Measurements from ENCODE around the gene MRPL37.

MRPL37 gene

GRCh38 chr1:54153535-54154439, 46.2 kb upstream of the MRPL37 start:
- Histone ChIP-seq H2AFZ (ENCODE audit: low read depth, low read length) (no peak overlapping the region), H3K4me2 (ENCODE audit: low read length) (no peak overlapping the region), H4K20me1 (ENCODE audit: insufficient read depth, low read length) (no peaks in the 10 kb centered on the region)

GRCh38 chr1:54156201-54156600, 43.8 kb upstream of the MRPL37 start:
- H3K4me1 ChIP-seq (ENCODE audit: low read length): no peaks in the 10 kb centered on the region
- no peak overlapping the region for H3K4me3 ChIP-seq (ENCODE audit: low read length)
- H2AFZ ChIP-seq (ENCODE audit: low read depth, low read length): no peak overlapping the region
- no peaks in the 10 kb centered on the region for H3K9me3 ChIP-seq (ENCODE audit: insufficient read depth, low read length)
- H3K27me3 ChIP-seq (ENCODE audit: low read depth, low read length): no peaks in the 10 kb centered on the region
- no peak overlapping the region for H3K9ac ChIP-seq (ENCODE audit: low read length)
- no peak overlapping the region for H3K4me2 ChIP-seq (ENCODE audit: low read length)
- H3K27ac ChIP-seq (ENCODE audit: low read length): no peak overlapping the region
- no peaks in the 10 kb centered on the region for H3K36me3 ChIP-seq (replicated peaks; ENCODE audit: low read depth, low read length)
- H3K79me2 ChIP-seq (ENCODE audit: low read length): no peaks in the 10 kb centered on the region
- H4K20me1 ChIP-seq (ENCODE audit: insufficient read depth, low read length): no peaks in the 10 kb centered on the region
- TF ChIP-seq EZH2phosphoT487 (IDR thresholded peaks at IDR 0.05; ENCODE audit: low read depth) (no peak), CTCF (IDR thresholded peaks at IDR 0.05; ENCODE audit: low read depth, low read length) (no peak)

More at GRCh38 chr1:54153535-54154439, 46.2 kb upstream of the MRPL37 start:
- Histone ChIP-seq H3K9me3 (ENCODE audit: insufficient read depth, low read length) (no peaks in the 10 kb centered on the region), H3K27ac (ENCODE audit: low read length) (no peak overlapping the region), H3K27me3 (ENCODE audit: low read depth, low read length) (no peaks in the 10 kb centered on the region), H3K4me1 (ENCODE audit: low read length) (no peaks in the 10 kb centered on the region), H3K79me2 (ENCODE audit: low read length) (no peaks in the 10 kb centered on the region), H3K9ac (ENCODE audit: low read length) (no peak overlapping the region), H3K4me3 (ENCODE audit: low read length) (no peak overlapping the region), H3K36me3 (replicated peaks; ENCODE audit: low read depth, low read length) (no peaks in the 10 kb centered on the region)
- TF ChIP-seq EZH2phosphoT487 (IDR thresholded peaks at IDR 0.05; ENCODE audit: low read depth): no peak
- TF ChIP-seq CTCF (IDR thresholded peaks at IDR 0.05; ENCODE audit: low read depth, low read length): no peak

GRCh38 chr1:54156986-54157385, 43.0 kb upstream of the MRPL37 start:
- TF ChIP-seq EZH2phosphoT487 (IDR thresholded peaks at IDR 0.05; ENCODE audit: low read depth) (no peak), CTCF (IDR thresholded peaks at IDR 0.05; ENCODE audit: low read depth, low read length) (no peak)
- no peak overlapping the region for H3K4me3 ChIP-seq (ENCODE audit: low read length)

GRCh38 chr1:54157401-54157800, 42.6 kb upstream of the MRPL37 start:
- Histone ChIP-seq H4K20me1 (ENCODE audit: insufficient read depth, low read length) (no peaks in the 10 kb centered on the region), H3K27me3 (ENCODE audit: low read depth, low read length) (no peaks in the 10 kb centered on the region), H3K4me2 (ENCODE audit: low read length) (no peak overlapping the region), H2AFZ (ENCODE audit: low read depth, low read length) (no peak overlapping the region), H3K36me3 (replicated peaks; ENCODE audit: low read depth, low read length) (no peaks in the 10 kb centered on the region), H3K79me2 (ENCODE audit: low read length) (no peaks in the 10 kb centered on the region), H3K4me1 (ENCODE audit: low read length) (no peaks in the 10 kb centered on the region), H3K27ac (ENCODE audit: low read length) (no peak overlapping the region), H3K9me3 (ENCODE audit: insufficient read depth, low read length) (no peaks in the 10 kb centered on the region), H3K4me3 (ENCODE audit: low read length) (no peak overlapping the region), H3K9ac (ENCODE audit: low read length) (no peak overlapping the region)
- no peak for TF ChIP-seq CTCF (IDR thresholded peaks at IDR 0.05; ENCODE audit: low read depth, low read length)
- no peak for TF ChIP-seq EZH2phosphoT487 (IDR thresholded peaks at IDR 0.05; ENCODE audit: low read depth)

More at GRCh38 chr1:54156986-54157385, 43.0 kb upstream of the MRPL37 start:
- H3K4me1 ChIP-seq (ENCODE audit: low read length): no peaks in the 10 kb centered on the region
- H3K4me2 ChIP-seq (ENCODE audit: low read length): no peak overlapping the region
- no peak overlapping the region for H3K27ac ChIP-seq (ENCODE audit: low read length)
- H3K9ac ChIP-seq (ENCODE audit: low read length): no peak overlapping the region
- no peaks in the 10 kb centered on the region for H4K20me1 ChIP-seq (ENCODE audit: insufficient read depth, low read length)
- H3K36me3 ChIP-seq (replicated peaks; ENCODE audit: low read depth, low read length): no peaks in the 10 kb centered on the region
- H3K27me3 ChIP-seq (ENCODE audit: low read depth, low read length): no peaks in the 10 kb centered on the region
- H2AFZ ChIP-seq (ENCODE audit: low read depth, low read length): no peak overlapping the region
- no peaks in the 10 kb centered on the region for H3K79me2 ChIP-seq (ENCODE audit: low read length)
- no peaks in the 10 kb centered on the region for H3K9me3 ChIP-seq (ENCODE audit: insufficient read depth, low read length)

All from OCI-LY3 (cell line).